Muscle of arm (tissue), 14 donors: ENCODE results near the gene GMPR. TPM values are rescaled to one million over a fixed set of nuclear protein-coding genes. Genes with fewer than 3 reads are reported as not detected.

ENCODE experiments used
- DNase-seq: peaks from one replicate; pipeline ENCODE4 v3.0.0-alpha.2; 2013
- long read RNA-seq, 11 donors: transcript quantifications; one replicate each; lab custom pipeline, GENCODE V29; 2026
- polyA plus RNA-seq, 12 donors: library from polyadenylated mRNA; unstranded; fragments of 120-200 nt; gene quantifications; one replicate each; pipeline ENCODE4 v1.2.1, GENCODE V29; 2013; ENCODE audit not compliant: insufficient read length in 12 of 12

The GMPR gene
- 10 to 100 TPM in 11 of 12 donors, not detected in 1; 17.1 to 62.1 (median 51.7) TPM for polyA plus RNA-seq
- long read RNA-seq, donor 1, partial matches to known transcripts: 0 of 3 reads
- long read RNA-seq, donor 1, other reads (novel, unspliced or antisense): 0 of 3 reads
- long read RNA-seq, donor 2, transcript GMPR-201 (9 exons, 1,515 nt): major isoform, 21 of 30 reads
- long read RNA-seq, donor 2, transcript GMPR-202 (2 exons, 793 nt): minor isoform, 9 of 30 reads
- long read RNA-seq, donor 2, partial matches to known transcripts: 0 of 30 reads
- long read RNA-seq, donor 2, other reads (novel, unspliced or antisense): 0 of 30 reads
- long read RNA-seq, donor 3, transcript GMPR-201 (9 exons, 1,515 nt): minor isoform, 17 of 36 reads
- long read RNA-seq, donor 3, transcript GMPR-202 (2 exons, 793 nt): major isoform, 19 of 36 reads
- long read RNA-seq, donor 3, partial matches to known transcripts: 0 of 36 reads
- long read RNA-seq, donor 3, other reads (novel, unspliced or antisense): 0 of 36 reads
- long read RNA-seq, donor 4, transcript GMPR-202 (2 exons, 793 nt): major isoform, 5 of 16 reads
- long read RNA-seq, donor 4, partial matches to known transcripts: 7 of 16 reads
- long read RNA-seq, donor 4, other reads (novel, unspliced or antisense): 0 of 16 reads
- long read RNA-seq, donor 5, transcript GMPR-202 (2 exons, 793 nt): minor isoform, 26 of 67 reads
- long read RNA-seq, donor 5, transcript GMPR-201 (9 exons, 1,515 nt): major isoform, 34 of 67 reads
- long read RNA-seq, donor 5, partial matches to known transcripts: 7 of 67 reads
- long read RNA-seq, donor 5, other reads (novel, unspliced or antisense): 0 of 67 reads
- long read RNA-seq, donor 6, transcript GMPR-201 (9 exons, 1,515 nt): major isoform, 7 of 13 reads
- long read RNA-seq, donor 6, transcript GMPR-202 (2 exons, 793 nt): minor isoform, 6 of 13 reads
- long read RNA-seq, donor 6, partial matches to known transcripts: 0 of 13 reads
- long read RNA-seq, donor 6, other reads (novel, unspliced or antisense): 0 of 13 reads
- long read RNA-seq, donor 7, transcript GMPR-202 (2 exons, 793 nt): minor isoform, 7 of 15 reads
- long read RNA-seq, donor 7, transcript GMPR-201 (9 exons, 1,515 nt): major isoform, 8 of 15 reads
- long read RNA-seq, donor 7, partial matches to known transcripts: 0 of 15 reads
- long read RNA-seq, donor 7, other reads (novel, unspliced or antisense): 0 of 15 reads
- long read RNA-seq, donor 8, transcript GMPR-202 (2 exons, 793 nt): minor isoform, 24 of 53 reads
- long read RNA-seq, donor 8, transcript GMPR-201 (9 exons, 1,515 nt): major isoform, 29 of 53 reads
- long read RNA-seq, donor 8, partial matches to known transcripts: 0 of 53 reads
- long read RNA-seq, donor 8, other reads (novel, unspliced or antisense): 0 of 53 reads
- long read RNA-seq, donor 9, transcript GMPR-201 (9 exons, 1,515 nt): major isoform, 6 of 15 reads
- long read RNA-seq, donor 9, partial matches to known transcripts: 5 of 15 reads
- long read RNA-seq, donor 9, other reads (novel, unspliced or antisense): 0 of 15 reads
- long read RNA-seq, donor 10, transcript GMPR-201 (9 exons, 1,515 nt): major isoform, 28 of 59 reads
- long read RNA-seq, donor 10, transcript GMPR-202 (2 exons, 793 nt): minor isoform, 18 of 59 reads
- long read RNA-seq, donor 10, partial matches to known transcripts: 13 of 59 reads
- long read RNA-seq, donor 10, other reads (novel, unspliced or antisense): 0 of 59 reads
- long read RNA-seq, donor 11, transcript GMPR-202 (2 exons, 793 nt): minor isoform, 24 of 59 reads
- long read RNA-seq, donor 11, transcript GMPR-201 (9 exons, 1,515 nt): major isoform, 35 of 59 reads
- long read RNA-seq, donor 11, partial matches to known transcripts: 0 of 59 reads
- long read RNA-seq, donor 11, other reads (novel, unspliced or antisense): 0 of 59 reads

DNA sequence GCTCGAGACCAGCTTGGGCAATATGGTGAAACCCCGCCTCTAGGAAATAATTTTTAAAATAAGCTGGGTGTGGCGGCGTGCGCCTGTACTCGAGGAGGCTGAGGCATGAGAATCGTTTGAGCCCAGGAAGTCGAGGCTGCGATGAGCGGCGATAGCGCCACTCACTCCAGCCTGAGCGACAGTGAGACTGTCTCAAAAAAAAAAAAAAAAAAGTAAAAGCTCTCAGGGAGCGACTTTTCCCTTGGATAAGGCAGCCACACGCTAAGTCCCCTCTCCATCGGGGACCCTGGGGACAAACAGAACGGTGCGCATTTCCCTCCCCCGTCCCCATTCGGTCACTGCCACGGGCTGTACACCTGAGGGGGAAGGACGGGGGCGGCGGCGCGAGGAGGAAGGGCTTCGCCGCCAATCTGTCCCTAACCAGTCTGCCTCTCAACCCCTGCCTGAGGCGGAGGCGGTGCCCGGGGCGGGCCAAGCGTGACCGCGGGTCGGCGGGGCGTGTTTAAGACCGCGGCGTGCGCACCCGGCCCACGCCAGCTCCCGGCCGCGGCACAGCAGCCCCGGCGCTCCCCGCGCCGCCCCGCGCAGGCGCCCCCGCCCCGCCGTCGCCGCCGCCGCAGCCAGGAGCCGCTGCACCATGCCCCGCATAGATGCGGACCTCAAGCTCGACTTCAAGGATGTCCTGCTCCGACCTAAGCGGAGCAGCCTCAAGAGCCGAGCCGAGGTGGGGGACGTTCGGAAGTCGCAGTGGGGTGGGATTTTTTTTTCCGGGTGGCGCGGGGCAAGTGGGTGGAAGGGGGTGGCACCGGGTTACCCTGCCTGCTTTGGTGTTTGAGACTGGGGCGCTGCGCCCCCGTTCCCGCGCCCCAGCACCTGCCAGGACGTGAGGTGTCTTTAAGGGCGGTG lies at the start of gene GMPR:
TSS of gene GMPR (plus strand) at position 531 of the 906 bp plus-strand sequence. CDS start at position 638, 107 bp downstream.
- DNase-seq: peak; percentile 49

DNA sequence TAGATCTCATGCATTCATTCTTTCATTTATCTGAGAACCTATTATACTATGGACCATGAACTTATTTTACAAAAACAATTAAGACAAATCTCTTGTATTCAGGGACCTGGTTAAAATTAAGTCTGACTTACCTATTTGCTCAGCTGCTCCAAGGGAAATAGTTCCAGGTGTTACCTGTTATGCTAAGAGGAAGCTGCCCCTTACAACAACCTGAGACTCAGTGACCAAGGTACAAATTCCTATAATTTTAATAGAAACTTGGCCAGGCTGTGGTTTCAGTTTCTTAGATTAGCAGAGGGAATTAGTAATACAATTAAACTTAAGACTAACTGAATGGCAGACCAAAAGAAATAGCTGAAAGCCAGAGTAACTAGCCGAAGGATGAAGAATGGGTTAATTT lies 48.2 kb upstream of the GMPR start:
- DNase-seq: no peak

DNA sequence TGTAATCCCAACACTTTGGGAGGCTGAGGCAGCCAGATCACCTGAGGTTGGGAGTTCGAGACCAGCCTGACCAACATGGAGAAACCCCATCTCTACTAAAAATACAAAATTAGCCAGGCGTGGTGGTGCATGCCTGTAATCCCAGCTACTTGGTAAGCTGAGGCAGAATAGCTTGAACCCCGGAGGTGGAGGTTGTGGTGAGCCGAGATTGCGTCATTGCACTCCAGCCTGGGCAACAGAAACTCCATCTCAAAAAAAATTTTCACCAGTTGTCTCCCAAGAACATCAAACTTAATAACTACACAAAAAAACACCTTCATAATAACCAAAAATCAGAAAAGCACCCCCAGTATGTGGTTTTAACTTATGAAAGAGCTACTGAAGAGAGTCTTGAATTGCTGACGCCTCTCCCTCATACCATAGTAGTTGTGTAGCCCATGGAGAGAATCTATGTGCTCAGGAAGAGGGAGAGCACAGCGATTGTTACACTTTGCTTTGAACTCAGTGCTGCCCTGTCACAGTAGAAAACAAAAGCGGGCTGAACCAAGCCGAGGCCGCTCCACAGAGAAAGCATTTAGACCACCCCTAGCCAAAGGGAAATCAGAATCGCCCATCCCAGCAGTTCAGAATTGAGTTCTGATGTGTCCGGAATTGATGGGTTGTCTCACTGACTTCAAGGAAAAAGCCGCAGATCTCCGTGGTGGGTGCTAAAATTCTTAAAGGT lies 42.0 kb upstream of the GMPR start:
- no peak for DNase-seq

DNA sequence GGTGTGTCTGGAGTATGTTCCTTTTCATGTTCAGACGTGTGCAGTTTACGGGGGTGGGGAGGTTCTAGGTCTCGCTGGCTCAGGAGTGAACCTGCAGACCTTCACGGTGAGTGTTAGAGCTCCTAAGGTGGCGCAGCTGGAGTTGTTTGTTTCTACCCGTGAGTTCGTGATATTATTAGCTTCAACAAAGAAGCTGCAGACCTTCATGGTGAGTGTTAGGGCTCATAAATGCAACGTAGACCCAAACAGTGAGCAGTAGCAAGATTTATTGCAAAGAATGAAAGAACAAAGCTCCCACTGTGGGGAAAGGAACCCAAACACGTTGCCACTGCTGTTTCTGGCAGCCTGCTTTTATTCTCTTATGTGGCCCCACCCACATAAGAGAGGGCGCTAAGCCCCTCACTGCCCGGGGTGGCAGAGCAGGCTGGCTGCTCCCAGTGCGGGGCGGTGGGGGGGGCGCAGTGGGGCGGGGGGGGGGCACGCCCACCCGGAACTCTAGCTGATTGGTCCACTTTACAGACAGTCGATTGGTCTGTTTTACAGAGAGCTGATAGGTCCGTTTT lies 41.3 kb upstream of the GMPR start:
- no peak for DNase-seq

DNA sequence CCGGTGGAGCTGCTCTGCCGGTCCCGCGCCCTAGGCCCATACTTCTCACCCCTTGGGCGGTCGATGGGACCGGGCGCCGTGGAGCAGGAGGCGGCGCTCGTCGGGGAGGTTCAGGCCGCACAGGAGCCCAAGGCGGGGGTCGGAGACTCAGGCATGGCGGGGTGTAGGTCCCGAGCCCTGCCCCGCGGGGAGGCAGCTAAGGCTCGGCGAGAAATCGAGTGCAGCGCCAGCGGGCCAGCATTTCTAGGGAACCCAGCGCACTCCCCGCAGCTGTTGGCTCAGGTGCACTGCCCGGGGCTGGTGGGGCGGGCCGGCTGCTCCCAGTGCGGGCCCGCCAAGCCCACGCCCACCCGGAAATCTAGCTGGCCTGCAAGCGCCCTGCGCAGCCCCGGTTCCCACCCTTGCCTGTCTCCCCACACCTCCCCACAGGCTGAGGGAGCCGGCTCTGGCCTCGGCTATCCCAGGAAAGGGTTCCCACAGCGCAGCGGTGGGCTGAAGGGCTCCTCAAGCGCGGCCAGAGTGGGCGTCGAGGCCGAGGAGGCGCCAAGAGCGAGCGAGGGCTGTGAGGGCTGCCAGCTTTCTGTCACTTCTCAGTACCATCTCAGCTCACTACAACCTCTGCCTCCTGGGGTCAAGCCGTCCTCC lies 40.2 kb upstream of the GMPR start:
- no peak for DNase-seq

DNA sequence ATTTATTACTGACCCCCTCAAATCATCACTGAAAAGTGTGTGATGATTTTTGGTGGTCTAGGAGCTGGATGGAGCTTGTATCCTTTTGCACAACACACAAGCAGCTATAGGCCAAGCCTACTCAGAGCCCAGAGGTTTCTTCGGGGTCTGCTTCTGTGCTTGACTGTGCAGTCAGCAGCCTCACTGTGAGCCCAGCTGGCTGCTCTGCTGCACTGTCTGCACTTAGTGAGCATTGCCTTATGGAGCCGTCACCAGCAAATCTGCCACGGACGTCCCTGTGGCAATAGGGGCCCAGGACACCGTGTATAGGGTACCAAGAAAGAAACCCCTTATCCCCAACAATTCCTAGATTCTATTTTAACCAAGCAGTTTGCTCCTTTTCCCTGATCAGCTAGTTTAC lies 38.6 kb upstream of the GMPR start:
- peak; percentile 46 for DNase-seq

DNA sequence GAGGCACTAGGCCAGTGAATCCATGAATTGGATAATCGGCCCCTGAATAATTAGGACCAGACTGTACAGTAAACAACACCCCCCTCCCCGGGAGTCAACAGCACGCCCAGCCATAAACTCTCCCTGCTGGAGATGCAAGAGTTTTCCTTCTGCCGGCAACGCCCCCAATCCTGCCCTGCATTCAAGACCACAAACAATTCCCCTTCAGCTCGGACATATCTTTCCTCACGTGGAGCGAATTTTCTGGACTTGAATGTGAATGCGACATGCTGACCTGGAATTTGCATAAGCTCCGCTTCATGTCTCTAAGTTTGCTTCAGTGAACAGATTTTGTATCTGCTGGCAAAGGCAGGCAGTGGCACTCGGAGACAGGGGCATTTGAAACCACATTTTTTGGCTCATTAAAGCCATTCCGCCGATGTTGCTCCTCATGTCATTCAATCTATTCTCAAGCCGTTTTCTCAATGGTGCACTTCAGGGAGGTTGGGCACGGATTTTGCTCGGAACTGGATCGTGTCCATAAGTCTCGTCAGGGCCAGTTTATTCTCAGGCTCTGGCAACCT lies 38.0 kb upstream of the GMPR start:
- peak; percentile 64 for DNase-seq

DNA sequence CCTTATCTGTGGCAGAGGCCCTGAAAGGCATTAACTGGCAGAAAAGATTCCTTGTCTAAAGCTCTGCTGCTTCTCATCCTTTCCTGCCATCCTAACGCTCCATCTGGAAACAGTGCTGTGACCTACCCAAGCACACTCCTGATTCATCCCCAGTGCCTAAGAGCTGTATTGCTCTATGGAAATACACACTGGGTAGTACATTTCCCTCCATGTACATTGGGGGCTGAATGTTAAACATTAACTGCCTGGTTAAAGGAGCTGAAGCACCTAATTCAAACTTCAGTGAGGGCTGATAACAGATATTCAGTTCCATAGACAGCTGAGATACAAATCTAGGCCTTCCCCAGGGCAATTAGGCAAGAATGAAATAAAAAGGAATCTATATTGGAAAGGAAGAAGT lies 36.7 kb upstream of the GMPR start:
- DNase-seq: no peak

DNA sequence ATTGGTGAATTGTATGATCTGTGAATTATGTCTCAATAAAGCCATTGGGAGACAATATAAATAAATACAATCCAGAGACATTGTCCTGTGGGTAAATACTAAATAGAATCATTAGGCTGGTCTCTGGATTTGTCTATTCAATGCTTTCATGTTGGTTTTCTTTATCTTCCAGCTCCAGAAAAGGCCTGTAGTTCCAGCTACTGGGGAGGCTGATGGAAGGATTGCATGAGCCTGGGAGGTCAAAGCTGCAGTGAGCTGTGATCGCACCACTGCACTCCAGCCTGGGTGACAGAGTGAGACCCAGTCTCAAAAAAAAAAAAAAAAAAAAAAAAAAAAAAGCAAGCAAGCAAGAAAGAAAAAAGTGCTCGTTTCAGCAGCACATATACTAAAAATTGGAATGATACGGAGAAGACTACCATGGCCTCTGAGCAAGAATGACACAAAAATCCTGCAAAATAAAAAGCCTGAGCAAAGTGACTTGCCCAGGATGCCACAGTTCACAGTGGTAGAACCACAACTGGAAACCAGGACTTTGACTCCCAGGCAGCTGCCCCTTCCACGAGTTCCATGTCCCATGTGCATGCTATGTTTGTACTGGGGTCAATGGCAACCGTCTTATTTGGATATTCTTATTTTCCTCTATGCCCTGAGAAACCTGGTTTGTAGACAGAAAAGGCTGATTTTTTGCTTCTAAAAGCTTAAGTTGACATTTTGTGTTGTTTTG lies 33.6 kb upstream of the GMPR start:
- DNase-seq: no peak

DNA sequence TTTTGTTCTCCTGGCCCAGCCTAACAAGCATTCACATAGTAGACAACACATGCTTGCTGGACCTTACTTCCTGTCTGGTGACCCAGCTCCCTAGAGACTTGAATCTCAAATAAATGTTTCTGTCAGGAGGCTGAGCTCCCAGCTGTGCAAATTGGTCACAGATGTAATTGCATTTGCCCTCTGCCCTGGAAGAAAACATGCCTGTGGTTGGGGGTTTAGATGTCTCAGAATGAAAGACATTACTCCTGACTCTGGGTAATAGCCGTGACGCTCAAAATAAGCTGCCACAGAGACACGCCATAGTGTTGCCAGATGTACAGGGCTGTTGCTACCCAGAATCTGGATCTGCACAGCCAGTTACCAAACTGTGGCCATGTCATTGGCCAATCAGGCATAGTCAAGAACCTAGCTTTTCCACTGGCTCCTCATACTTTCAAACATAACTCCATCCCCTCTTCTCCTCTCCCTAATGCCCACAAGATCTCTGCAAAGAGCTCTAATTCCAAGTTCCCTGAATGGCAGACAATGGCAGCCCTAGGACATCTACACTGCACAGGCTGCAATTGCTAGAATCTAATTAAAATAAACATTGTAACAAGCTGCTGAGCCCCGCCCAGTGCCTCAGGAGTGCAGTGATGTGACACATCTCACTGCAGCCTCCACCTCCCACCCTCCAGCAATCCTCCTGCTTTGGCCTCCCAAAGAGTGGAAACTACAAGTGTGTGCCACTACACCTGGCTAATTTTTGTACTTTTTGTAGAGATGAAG lies 32.8 kb upstream of the GMPR start:
- peak; percentile 42 for DNase-seq

DNA sequence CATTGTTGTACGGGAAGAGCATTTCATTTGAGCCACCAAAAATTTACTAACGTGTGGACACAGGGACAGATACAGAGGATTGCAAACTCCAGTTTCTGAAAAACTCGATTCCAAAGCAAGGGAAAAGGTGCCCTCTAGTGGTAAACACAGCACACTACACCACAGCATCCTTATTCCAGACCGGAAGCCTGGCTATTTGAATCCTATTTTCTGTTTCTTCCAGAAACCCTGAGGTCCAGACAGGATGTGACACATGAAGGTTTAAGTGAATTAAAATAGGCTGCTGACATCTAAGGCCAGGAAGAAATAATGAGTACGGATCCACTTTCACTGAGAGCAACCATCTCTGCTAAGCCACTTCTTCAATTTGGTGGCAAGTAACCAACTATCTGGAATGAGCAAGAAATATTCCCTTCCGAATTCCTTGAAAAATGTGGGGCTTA lies 31.8 kb upstream of the GMPR start:
- peak; percentile 86 for DNase-seq

DNA sequence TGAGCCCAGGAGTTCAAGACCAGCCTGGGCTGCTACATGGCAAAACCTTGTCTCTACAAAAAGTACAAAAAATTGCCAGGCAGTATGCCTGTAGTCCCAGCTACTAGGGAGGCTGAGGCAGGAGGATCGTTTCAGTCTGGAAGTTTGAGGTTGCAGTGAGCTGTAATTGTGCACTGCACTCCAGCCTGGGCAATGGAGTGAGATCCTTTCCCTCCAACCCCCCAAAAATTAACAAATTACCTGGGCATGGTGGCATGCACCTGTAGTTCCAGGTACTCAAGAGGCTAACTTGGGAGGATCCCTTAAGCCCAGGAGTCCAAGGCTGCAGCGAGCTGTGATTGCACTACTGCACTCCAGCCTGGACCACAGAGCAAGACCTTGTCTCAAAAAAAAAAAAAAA lies 29.4 kb upstream of the GMPR start:
- DNase-seq: no peak

DNA sequence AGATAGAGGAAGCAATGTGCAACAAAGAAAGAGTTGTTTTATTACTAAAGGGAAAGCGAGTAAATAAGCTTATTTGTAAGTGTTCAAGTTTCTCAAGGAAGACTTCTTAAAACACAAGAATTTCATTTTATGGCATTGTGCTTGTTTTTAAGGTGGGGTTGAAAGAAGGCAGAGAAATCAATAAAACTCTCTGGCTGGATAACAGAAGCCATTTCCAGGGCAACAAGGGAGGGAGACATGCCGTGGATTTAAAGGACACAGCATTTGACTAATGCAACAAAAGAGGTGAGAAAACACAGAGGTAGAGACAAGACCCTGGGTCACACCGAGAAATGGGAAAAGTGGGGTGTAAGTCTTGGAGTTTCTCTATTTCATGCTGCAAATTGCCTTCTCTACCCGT lies 28.8 kb upstream of the GMPR start:
- no peak for DNase-seq

DNA sequence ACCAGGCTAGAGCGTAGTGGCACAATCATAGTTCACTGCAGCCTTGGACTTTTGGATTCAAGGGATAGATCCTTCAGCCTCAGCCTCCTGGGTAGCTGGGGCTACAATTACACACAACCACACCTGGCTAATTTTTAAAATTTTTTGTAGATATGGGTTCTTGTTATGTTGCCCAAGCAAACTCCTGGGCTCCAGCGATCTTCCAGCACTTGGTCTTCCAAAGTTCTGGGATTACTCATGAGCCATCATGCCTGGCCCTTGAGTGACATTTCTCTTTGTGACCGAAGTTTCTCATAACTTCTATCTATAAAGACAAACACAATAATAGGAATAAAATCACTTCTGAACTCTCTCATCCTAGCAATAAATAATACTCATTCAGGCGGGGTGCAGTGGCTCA lies 26.1 kb upstream of the GMPR start:
- DNase-seq: no peak

DNA sequence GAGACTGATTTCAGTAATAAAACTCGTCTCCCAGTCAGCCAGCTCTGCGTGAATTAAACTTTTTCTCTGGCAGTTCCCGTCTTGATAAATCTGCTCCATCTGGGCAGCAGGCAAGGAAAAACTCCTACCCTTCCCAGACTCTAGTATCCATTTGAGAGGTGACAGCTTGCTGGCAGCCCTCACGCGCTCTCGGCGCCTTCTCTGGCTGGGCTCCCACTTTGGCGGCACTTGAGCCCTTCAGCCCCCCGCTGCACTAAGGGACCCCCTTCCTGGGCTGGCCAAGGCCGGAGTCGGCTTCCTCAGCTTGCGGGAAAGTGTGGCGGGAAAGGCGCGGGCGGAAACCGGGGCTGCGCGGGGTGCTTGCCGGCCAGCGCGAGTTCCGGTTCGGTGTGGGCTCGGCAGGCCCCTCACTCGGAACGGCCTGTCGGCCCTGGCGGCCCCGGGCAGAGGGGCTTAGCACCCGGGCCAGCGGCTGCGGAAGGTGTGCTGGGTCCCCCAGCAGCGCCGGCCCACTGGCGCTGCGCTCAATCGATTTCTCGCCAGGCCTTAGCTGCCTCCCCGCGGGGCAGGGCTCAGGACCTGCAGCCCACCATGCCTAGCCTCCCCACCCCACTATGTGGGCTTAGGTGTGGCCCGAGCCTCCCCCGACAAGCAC lies 21.8 kb upstream of the GMPR start:
- peak; percentile 46 for DNase-seq
